Mesenchymal stem cell (in vitro differentiated cells and primary cell): ENCODE measurements around the gene ABCC6.

Experiments
- DNase-seq: peaks from one replicate; pipeline ENCODE4 v3.0.0-alpha.2; 2013
- H2AFZ ChIP-seq: one replicate; pipeline ENCODE4 v1.6.1; 2013; ENCODE audit warnings: low read depth, mild to moderate bottlenecking, control low read depth, inconsistent platforms, low read length, moderate library complexity
- H2AK5ac ChIP-seq: 2 replicates; pipeline ENCODE4 v1.6.1; 2013; ENCODE audit warnings: low read length, moderate library complexity, mild to moderate bottlenecking, inconsistent platforms; ENCODE audit not compliant: severe bottlenecking
- H2BK120ac ChIP-seq: one replicate; pipeline ENCODE4 v1.6.1; 2013; ENCODE audit warnings: low read depth, mild to moderate bottlenecking, inconsistent platforms, low read length, moderate library complexity
- H2BK12ac ChIP-seq, 2 experiments: one replicate each; pipeline ENCODE4 v1.6.1; 2013; ENCODE audit warnings: inconsistent platforms in 2 of 2, low read length in 2 of 2, mild to moderate bottlenecking in 2 of 2, moderate library complexity in 2 of 2, control low read depth in 1 of 2
- H2BK15ac ChIP-seq: one replicate; pipeline ENCODE4 v1.6.1; 2013; ENCODE audit warnings: mild to moderate bottlenecking, low read depth, inconsistent platforms; ENCODE audit not compliant: poor library complexity, severe bottlenecking
- H2BK5ac ChIP-seq: 2 replicates; pipeline ENCODE4 v1.6.1; 2013; ENCODE audit warnings: low read depth, mild to moderate bottlenecking, low read length, control low read depth, inconsistent platforms; ENCODE audit not compliant: poor library complexity, severe bottlenecking
- H3K14ac ChIP-seq, 2 experiments: one replicate each; pipeline ENCODE4 v1.6.1; 2013; ENCODE audit warnings: inconsistent platforms in 2 of 2, low read length in 2 of 2, control low read depth in 1 of 2, mild to moderate bottlenecking in 1 of 2, moderate library complexity in 1 of 2
- H3K18ac ChIP-seq, 2 experiments: one replicate each; pipeline ENCODE4 v1.6.1; 2013; ENCODE audit warnings: inconsistent platforms in 2 of 2, low read length in 2 of 2, control low read depth in 1 of 2, low read depth in 1 of 2, mild to moderate bottlenecking in 1 of 2
- H3K23ac ChIP-seq, 2 experiments: one replicate each; pipeline ENCODE4 v1.6.1; 2013; ENCODE audit warnings: inconsistent platforms in 2 of 2, low read length in 2 of 2, mild to moderate bottlenecking in 2 of 2, moderate library complexity in 2 of 2, control low read depth in 1 of 2
- H3K27ac ChIP-seq: 2 replicates; pipeline ENCODE4 v1.5.1; 2013; ENCODE audit warnings: mild to moderate bottlenecking, moderate library complexity, low read length, control low read depth, inconsistent platforms; ENCODE audit not compliant: poor library complexity, severe bottlenecking
- H3K27me3 ChIP-seq, 2 experiments: 2 replicates each; pipeline versions ENCODE4 v1.6.1 to v1.7.0; 2013; ENCODE audit warnings: low read length in 2 of 2, mild to moderate bottlenecking in 2 of 2, moderate library complexity in 2 of 2, control low read depth in 1 of 2, inconsistent platforms in 1 of 2; ENCODE audit not compliant: control insufficient read depth in 1 of 2, insufficient read depth in 1 of 2
- H3K36me3 ChIP-seq, 2 experiments: 2 replicates each; pipeline versions ENCODE4 v1.6.1 to v1.7.0; 2013; ENCODE audit warnings: low read length in 2 of 2, control low read depth in 1 of 2, inconsistent platforms in 1 of 2, low read depth in 1 of 2, mild to moderate bottlenecking in 1 of 2; ENCODE audit not compliant: insufficient read depth in 2 of 2, control insufficient read depth in 1 of 2
- H3K4ac ChIP-seq, 2 experiments: one replicate each; pipeline ENCODE4 v1.6.1; 2013; ENCODE audit warnings: inconsistent platforms in 2 of 2, low read length in 2 of 2, mild to moderate bottlenecking in 2 of 2, moderate library complexity in 2 of 2, control low read depth in 1 of 2, low read depth in 1 of 2
- H3K4me1 ChIP-seq: 2 replicates; pipeline ENCODE4 v1.6.1; 2013; ENCODE audit warnings: low read depth, low read length, control low read depth; ENCODE audit not compliant: control insufficient read depth, insufficient read depth
- H3K4me2 ChIP-seq: 2 replicates; pipeline ENCODE4 v1.6.1; 2013; ENCODE audit warnings: low read length, mild to moderate bottlenecking, inconsistent platforms; ENCODE audit not compliant: poor library complexity, severe bottlenecking
- H3K4me3 ChIP-seq, 2 experiments: 2 replicates each; pipeline versions ENCODE4 v1.5.1 to v1.7.0; 2013; ENCODE audit warnings: low read length in 2 of 2, mild to moderate bottlenecking in 2 of 2, control low read depth in 1 of 2, low read depth in 1 of 2; ENCODE audit not compliant: insufficient read depth in 1 of 2
- H3K79me1 ChIP-seq: replicated peaks from 2 replicates; pipeline ENCODE4 v1.6.1; 2013; ENCODE audit warnings: mild to moderate bottlenecking, control low read depth, low read length, inconsistent platforms; ENCODE audit not compliant: poor library complexity, severe bottlenecking
- H3K9ac ChIP-seq: 2 replicates; pipeline ENCODE4 v1.7.0; 2013; ENCODE audit warnings: mild to moderate bottlenecking, low read length, moderate library complexity
- H3K9me3 ChIP-seq: 2 replicates; pipeline ENCODE4 v1.7.0; 2013; ENCODE audit warnings: mild to moderate bottlenecking, low read length; ENCODE audit not compliant: control insufficient read depth
- H4K8ac ChIP-seq: one replicate; pipeline ENCODE4 v1.6.1; 2013; ENCODE audit warnings: inconsistent platforms, mild to moderate bottlenecking, low read length, moderate library complexity
- H4K91ac ChIP-seq: one replicate; pipeline ENCODE4 v1.6.1; 2013; ENCODE audit warnings: mild to moderate bottlenecking, low read length, inconsistent platforms
- WGBS: methylation state at CpG from one replicate; pipeline ENCODE4 v1.1.7; 2013; ENCODE audit warnings: mixed read lengths; 5-methylcytosine and 5-hydroxymethylcytosine counted together

Gene ABCC6

GRCh38 chr16:16140537-16140936 is 82.8 kb downstream of the ABCC6 start:
- 100% methylated on average over 3 of the region's 4 CpGs for WGBS
- Histone ChIP-seq H2BK5ac (no peak overlapping the region), H3K9me3 (no peaks in the 10 kb centered on the region), H3K4me3 (no peak overlapping the region), H2BK120ac (no peak overlapping the region), H2BK15ac (no peak overlapping the region), H3K18ac (no peak overlapping the region), H3K36me3 (peaks cover 66 to 93% of the 10 kb centered on the region in 2 experiments), H3K4me2 (no peak overlapping the region), H2AK5ac (no peak overlapping the region), H3K27ac (no peak overlapping the region), H2AFZ (no peak overlapping the region), H3K9ac (no peak overlapping the region), H2BK12ac (no peak overlapping the region), H3K79me1 (peaks cover 2% of the 10 kb centered on the region), H3K27me3 (no peaks in the 10 kb centered on the region), H3K14ac (no peak overlapping the region), H3K23ac (no peak overlapping the region), H4K91ac (no peak overlapping the region), H4K8ac (no peak overlapping the region), H3K4me1 (peaks cover 3% of the 10 kb centered on the region), H3K4ac (no peak overlapping the region)
- no peak for DNase-seq

- H3K4ac ChIP-seq: no peak overlapping the region
- H3K4me2 ChIP-seq: no peak overlapping the region
- no peak overlapping the region for H2BK5ac ChIP-seq
- no peak overlapping the region for H3K9ac ChIP-seq
- DNase-seq: no peak
- H2BK120ac ChIP-seq: no peak overlapping the region
- peaks cover 2% of the 10 kb centered on the region for H3K79me1 ChIP-seq
- H3K9me3 ChIP-seq: no peaks in the 10 kb centered on the region
- no peak overlapping the region for H2AFZ ChIP-seq
- no peak overlapping the region for H4K8ac ChIP-seq
- H3K36me3 ChIP-seq: peaks cover 61 to 95% of the 10 kb centered on the region in 2 experiments
- WGBS: 96% methylated on average over 7 of the region's 7 CpGs
- no peak overlapping the region for H2BK12ac ChIP-seq
- no peak overlapping the region for H3K27ac ChIP-seq
- H2AK5ac ChIP-seq: no peak overlapping the region
- peaks cover 3% of the 10 kb centered on the region for H3K4me1 ChIP-seq
- no peak overlapping the region for H2BK15ac ChIP-seq
- H4K91ac ChIP-seq: no peak overlapping the region
- H3K4me3 ChIP-seq: no peak overlapping the region
- H3K23ac ChIP-seq: no peak overlapping the region
- no peaks in the 10 kb centered on the region for H3K27me3 ChIP-seq
- H3K14ac ChIP-seq: no peak overlapping the region
- no peak overlapping the region for H3K18ac ChIP-seq
These were observed 83.5 kb downstream of the ABCC6 start for GRCh38 chr16:16139806-16140205.

GRCh38 chr16:16139061-16139460 is 84.2 kb downstream of the ABCC6 start:
- H3K36me3 ChIP-seq: peaks cover 62 to 97% of the 10 kb centered on the region in 2 experiments
- no peaks in the 10 kb centered on the region for H3K9me3 ChIP-seq
- no peak overlapping the region for H4K91ac ChIP-seq
- no peaks in the 10 kb centered on the region for H3K27me3 ChIP-seq
- H3K4me3 ChIP-seq: no peak overlapping the region
- H4K8ac ChIP-seq: no peak overlapping the region
- no peak overlapping the region for H3K18ac ChIP-seq
- WGBS: 98% methylated on average over 9 of the region's 10 CpGs
- H2AFZ ChIP-seq: no peak overlapping the region
- H3K14ac ChIP-seq: no peak overlapping the region
- H3K4ac ChIP-seq: no peak overlapping the region
- H2BK15ac ChIP-seq: no peak overlapping the region
- H2BK5ac ChIP-seq: no peak overlapping the region
- no peak overlapping the region for H2BK120ac ChIP-seq
- H3K4me2 ChIP-seq: no peak overlapping the region
- H3K79me1 ChIP-seq: peaks cover 2% of the 10 kb centered on the region
- no peak overlapping the region for H2AK5ac ChIP-seq
- H2BK12ac ChIP-seq: no peak overlapping the region
- H3K9ac ChIP-seq: no peak overlapping the region
- DNase-seq: no peak
- peaks cover 7% of the 10 kb centered on the region for H3K4me1 ChIP-seq
- H3K27ac ChIP-seq: no peak overlapping the region
- H3K23ac ChIP-seq: no peak overlapping the region

GRCh38 chr16:16138034-16138635 is 85.2 kb downstream of the ABCC6 start:
- Histone ChIP-seq H2AFZ (no peak overlapping the region), H3K27ac (no peak overlapping the region), H2AK5ac (no peak overlapping the region), H3K9me3 (no peaks in the 10 kb centered on the region), H2BK15ac (no peak overlapping the region), H3K18ac (no peak overlapping the region), H4K91ac (no peak overlapping the region), H2BK5ac (no peak overlapping the region), H3K23ac (no peak overlapping the region), H3K79me1 (peaks cover 2% of the 10 kb centered on the region), H2BK12ac (no peak overlapping the region), H3K36me3 (peaks cover 65 to 99% of the 10 kb centered on the region in 2 experiments), H3K14ac (no peak overlapping the region), H2BK120ac (no peak overlapping the region), H4K8ac (no peak overlapping the region), H3K4me1 (peaks cover 8% of the 10 kb centered on the region), H3K9ac (no peak overlapping the region), H3K4ac (no peak overlapping the region), H3K4me3 (no peak overlapping the region), H3K4me2 (no peak overlapping the region), H3K27me3 (no peaks in the 10 kb centered on the region)
- over 99% methylated on average over 15 of the region's 15 CpGs for WGBS
- no peak for DNase-seq
